Caki2 (cell line): ENCODE results near the gene KHK. TPM values are rescaled to one million over a fixed set of nuclear protein-coding genes. Genes with fewer than 3 reads are reported as not detected.

Experiments
- DNase-seq: peaks from one replicate; pipeline ENCODE4 v3.0.0-alpha.2; 2015; ENCODE audit warnings: low read depth
- in situ Hi-C: cut with HindIII; loops from 2 replicates; pipeline ENCODE4 v1.10.0; 2016; ENCODE audit warnings: low sequenced_read_pairs, low pct_unique_long_range_greater_than_20kb, mixed read lengths
- total RNA-seq: library from RNA; depleted of rRNA; stranded (reverse); fragments of >200 nt; shearing (Covaris generic); gene quantifications from 2 replicates; pipeline ENCODE4 v1.2.3, GENCODE V29; 2014; ENCODE audit warnings: low replicate concordance

The KHK gene
- total RNA-seq, 1 experiment from 2014 or later, result 3.2 TPM

DNA sequence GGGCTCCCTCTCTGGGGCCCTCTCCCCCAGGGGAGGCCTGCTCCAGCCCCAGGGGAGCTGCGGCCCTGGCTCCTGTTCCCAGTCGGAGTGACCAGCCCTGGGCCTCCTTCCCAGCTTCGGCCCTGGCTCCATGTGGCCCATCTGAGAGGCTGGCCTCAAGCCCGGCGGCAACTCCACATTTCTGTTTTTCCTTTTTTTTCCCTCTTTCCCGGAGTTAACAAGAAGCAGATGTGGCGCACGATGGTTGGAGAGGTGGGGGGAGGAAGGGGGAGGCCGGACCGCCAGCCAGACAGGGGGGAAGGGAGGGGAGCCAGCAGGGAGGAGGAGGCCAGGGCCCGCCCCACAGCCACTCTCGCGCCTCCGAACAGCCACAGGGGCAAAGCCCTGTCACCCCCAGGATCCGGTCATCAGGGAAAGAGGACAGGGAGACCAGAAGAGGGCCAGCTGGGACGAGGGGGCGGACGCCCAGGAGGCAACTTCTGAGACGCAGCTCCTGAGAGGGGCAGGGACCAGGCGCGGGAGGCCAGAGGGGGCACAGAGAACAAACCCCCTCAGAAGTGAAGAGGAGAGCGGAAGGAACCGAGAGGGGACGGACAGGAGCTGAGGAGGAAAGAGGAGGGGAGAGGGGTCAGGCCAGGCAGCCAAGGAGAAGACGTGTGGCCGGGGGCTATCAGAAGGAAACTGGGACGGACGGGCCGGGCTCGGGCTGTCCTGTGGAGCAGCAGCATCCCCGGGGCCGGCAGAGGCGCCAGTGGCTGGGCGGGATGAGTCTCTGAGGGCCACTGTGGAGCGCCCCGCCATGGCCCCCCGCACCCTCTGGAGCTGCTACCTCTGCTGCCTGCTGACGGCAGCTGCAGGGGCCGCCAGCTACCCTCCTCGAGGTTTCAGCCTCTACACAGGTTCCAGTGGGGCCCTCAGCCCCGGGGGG is 8.0 kb upstream of the KHK start, which contains the start of gene EMILIN1:
Gene EMILIN1 (plus strand): TSS at position 349 of the 928 bp plus-strand sequence. CDS start 451 bp downstream, at position 800.
- in situ Hi-C loops, result loop anchor here (25.0 kb wide), 1 partner anchor 184 kb away; the partner anchor contains the start of gene SLC30A3
- DNase-seq, result no peak

DNA sequence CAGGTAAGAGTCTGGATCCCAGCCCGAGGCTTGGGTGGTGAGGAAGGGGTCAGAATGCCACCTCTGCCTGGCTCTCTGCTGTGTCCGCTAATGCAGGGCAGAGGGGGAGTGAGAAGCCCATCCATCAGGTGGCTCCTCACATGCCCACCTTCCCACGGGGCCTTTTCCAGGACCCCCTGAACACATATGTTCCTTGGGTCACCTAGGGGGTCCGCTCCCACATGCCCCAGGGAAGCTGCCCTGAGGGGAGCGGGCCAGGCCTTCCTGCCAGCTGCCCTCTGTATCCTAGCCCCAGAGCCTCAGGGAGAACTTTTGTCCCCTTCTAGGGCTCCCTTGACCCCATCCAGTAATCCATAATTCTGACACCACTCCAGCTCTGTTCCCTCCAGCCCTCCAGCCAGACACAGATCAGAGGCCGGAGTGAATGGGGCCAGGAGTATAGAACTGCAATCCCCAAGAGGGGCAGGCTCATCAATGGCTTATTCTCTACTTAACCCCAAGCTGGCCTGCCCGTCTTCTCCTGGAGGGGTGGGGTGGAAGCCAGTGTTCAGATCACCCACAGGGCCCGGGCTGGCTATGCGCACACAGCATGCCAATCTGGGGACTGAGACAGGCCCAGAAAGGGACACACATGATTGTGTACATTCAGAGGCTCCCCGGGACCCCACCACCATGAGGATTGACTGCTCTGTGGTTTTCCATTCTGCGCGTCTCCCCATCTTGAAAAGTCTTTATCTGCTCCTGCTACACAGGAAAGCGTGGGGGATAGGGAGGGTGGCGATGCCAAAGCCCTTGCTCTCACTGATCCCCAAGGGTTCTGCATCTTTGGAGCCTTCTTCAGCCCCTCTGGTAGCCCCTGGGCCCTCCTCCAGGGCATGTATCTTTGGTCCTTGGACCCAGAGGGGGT is 7.1 kb upstream of the KHK start:
- DNase-seq, result no peak
- in situ Hi-C loops, result loop anchor here (25.0 kb wide), 1 partner anchor 183 kb away; the partner anchor contains the start of gene SLC30A3

DNA sequence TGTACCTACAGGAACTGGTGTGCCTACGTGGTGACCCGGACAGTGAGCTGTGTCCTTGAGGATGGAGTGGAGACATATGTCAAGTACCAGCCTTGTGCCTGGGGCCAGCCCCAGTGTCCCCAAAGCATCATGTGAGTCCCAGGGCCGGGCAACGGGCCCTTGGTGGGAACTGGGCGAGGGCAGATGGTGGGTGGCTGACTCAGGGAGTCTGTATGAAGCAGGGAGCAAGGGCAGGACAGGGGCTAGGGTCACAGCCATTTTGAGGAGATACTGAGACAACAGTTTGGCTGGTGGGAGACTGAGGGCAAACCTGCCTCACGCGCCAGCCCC is 6.5 kb upstream of the KHK start:
- no peak for DNase-seq
- in situ Hi-C loops, result loop anchor here (25.0 kb wide), 1 partner anchor 182 kb away; the partner anchor contains the start of gene SLC30A3

DNA sequence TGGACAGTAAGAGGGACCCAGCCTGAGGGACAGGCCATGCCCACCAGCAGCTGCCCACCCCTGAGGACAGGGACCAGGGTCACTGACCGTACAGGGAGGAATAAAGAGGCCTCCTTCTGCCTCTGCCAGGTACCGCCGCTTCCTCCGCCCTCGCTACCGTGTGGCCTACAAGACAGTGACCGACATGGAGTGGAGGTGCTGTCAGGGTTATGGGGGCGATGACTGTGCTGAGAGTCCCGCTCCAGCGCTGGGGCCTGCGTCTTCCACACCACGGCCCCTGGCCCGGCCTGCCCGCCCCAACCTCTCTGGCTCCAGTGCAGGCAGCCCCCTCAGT is 6.0 kb upstream of the KHK start:
- no peak for DNase-seq
- in situ Hi-C loops, result loop anchor here (25.0 kb wide), 1 partner anchor 182 kb away; the partner anchor contains the start of gene SLC30A3

DNA sequence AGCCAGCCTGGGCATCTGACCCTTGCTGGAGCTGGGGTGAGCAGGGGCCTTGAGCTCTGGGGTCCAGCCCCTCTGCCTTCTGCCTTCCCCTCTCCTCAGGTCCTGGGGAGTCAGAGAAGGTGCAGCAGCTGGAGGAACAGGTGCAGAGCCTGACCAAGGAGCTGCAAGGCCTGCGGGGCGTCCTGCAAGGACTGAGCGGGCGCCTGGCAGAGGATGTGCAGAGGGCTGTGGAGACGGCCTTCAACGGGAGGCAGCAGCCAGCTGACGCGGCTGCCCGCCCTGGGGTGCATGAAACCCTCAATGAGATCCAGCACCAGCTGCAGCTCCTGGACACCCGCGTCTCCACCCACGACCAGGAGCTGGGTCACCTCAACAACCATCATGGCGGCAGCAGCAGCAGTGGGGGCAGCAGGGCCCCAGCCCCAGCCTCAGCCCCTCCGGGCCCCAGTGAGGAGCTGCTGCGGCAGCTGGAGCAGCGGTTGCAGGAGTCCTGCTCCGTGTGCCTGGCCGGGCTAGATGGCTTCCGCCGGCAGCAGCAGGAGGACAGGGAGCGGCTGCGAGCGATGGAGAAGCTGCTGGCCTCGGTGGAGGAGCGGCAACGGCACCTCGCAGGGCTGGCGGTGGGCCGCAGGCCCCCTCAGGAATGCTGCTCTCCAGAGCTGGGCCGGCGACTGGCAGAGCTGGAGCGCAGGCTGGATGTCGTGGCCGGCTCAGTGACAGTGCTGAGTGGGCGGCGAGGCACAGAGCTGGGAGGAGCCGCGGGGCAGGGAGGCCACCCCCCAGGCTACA is 4.4 kb upstream of the KHK start:
- no peak for DNase-seq
- in situ Hi-C loops, result loop anchor here (25.0 kb wide), 1 partner anchor 180 kb away; the partner anchor contains the start of gene SLC30A3

DNA sequence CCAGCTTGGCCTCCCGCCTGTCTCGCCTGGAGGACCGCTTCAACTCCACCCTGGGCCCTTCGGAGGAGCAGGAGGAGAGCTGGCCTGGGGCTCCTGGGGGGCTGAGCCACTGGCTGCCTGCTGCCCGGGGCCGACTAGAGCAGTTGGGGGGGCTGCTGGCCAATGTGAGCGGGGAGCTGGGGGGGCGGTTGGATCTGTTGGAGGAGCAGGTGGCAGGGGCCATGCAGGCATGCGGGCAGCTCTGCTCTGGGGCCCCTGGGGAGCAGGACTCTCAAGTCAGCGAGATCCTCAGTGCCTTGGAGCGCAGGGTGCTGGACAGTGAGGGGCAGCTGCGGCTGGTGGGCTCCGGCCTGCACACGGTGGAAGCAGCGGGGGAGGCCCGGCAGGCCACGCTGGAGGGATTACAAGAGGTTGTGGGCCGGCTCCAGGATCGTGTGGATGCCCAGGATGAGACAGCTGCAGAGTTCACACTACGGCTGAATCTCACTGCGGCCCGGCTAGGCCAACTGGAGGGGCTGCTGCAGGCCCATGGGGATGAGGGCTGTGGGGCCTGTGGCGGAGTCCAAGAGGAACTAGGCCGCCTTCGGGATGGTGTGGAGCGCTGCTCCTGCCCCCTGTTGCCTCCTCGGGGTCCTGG is 3.7 kb upstream of the KHK start:
- DNase-seq, result no peak
- in situ Hi-C loops, result loop anchor here (25.0 kb wide), 1 partner anchor 179 kb away; the partner anchor contains the start of gene SLC30A3

DNA sequence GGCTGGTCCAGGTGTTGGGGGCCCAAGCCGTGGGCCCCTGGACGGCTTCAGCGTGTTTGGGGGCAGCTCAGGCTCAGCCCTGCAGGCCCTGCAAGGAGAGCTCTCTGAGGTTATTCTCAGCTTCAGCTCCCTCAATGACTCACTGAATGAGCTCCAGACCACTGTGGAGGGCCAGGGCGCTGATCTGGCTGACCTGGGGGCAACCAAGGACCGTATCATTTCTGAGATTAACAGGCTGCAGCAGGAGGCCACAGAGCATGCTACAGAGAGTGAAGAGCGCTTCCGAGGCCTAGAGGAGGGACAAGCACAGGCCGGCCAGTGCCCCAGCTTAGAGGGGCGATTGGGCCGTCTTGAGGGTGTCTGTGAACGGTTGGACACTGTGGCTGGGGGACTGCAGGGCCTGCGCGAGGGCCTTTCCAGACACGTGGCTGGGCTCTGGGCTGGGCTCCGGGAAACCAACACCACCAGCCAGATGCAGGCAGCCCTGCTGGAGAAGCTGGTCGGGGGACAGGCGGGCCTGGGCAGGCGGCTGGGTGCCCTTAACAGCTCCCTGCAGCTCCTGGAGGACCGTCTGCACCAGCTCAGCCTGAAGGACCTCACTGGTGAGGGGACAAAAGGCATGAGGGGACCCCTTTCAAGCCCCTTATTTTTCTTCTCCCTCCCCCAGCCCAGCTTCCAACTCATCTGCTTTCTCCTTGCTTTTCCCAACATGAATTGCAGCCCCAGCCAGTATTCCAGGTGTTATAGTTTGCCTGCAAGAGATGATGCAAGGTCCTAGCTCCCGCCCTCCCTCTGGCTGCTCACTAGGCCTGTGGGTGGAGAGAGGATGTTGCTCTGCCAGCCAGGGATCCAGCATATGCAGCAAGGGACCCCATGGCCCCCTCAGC is 2.9 kb upstream of the KHK start:
- DNase-seq, result no peak
- in situ Hi-C loops, result loop anchor here (25.0 kb wide), 1 partner anchor 179 kb away; the partner anchor contains the start of gene SLC30A3

DNA sequence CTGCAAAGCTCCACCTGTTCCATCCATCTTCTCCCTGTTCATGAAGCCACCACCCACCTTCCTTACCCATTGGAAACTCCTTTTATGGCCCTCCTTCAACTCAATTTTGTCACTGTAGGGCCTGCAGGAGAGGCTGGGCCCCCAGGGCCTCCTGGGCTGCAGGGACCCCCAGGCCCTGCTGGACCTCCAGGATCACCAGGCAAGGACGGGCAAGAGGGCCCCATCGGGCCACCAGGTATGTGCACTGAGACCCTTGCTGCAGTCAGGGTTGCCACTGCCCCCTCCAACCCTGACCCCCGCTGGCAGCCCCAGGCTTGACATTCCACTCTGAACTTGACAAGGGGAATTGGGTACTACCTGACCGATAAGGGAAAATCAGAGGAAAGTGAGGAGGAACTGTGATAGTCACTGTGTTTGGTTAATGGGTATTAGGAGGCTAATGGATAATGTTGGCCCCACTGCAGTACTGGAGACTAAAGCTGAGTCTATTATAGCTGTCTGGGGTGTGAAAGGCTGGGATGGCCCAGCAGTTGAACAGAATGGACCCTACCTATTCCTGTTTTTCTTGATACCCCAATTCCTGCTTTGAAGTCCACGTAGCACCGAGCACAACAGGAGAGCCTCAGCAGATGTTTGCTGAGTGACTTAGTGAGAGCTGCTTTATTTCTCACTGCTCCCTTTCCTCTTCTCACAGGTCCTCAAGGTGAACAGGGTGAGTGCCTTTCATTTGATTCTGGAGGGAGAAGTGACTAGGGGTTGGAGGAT is 2.1 kb upstream of the KHK start:
- no peak for DNase-seq
- in situ Hi-C loops, result loop anchor here (25.0 kb wide), 1 partner anchor 178 kb away; the partner anchor contains the start of gene SLC30A3

DNA sequence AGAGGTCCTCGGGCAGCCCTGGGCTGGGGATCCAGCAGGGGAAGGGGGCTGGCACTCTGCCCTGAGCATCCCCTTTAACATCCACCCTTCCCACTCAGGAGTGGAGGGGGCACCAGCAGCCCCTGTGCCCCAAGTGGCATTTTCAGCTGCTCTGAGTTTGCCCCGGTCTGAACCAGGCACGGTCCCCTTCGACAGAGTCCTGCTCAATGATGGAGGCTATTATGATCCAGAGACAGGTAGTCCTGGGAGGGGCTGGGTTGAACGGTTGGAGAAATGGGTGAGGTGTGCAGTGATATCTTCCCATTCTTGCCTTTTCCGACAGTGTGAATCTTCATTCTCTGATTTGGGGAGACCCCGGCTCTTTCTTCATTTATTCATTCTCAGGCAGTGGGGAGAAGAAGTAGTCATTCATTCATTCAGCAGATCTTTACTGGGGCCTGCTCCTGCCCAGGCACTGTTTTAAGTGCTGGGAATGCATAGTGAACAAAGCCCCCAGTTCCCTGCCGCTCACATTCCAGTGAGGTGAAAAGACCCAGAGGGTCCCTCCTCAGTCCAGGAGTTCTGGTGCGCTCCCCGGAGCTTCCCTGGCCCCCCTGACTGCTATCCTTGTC is 1.4 kb upstream of the KHK start:
- in situ Hi-C loops, result loop anchor here (25.0 kb wide), 1 partner anchor 177 kb away; the partner anchor contains the start of gene SLC30A3
- DNase-seq, result no peak

DNA sequence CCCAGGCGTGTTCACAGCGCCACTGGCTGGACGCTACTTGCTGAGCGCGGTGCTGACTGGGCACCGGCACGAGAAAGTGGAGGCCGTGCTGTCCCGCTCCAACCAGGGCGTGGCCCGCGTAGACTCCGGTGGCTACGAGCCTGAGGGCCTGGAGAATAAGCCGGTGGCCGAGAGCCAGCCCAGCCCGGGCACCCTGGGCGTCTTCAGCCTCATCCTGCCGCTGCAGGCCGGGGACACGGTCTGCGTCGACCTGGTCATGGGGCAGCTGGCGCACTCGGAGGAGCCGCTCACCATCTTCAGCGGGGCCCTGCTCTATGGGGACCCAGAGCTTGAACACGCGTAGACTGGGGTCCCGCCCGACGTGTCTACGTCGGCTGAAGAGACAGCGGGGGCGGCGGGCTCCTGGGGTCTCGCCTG is 891 bp upstream of the KHK start:
- in situ Hi-C loops, result loop anchor here (25.0 kb wide), 1 partner anchor 177 kb away; the partner anchor contains the start of gene SLC30A3

DNA sequence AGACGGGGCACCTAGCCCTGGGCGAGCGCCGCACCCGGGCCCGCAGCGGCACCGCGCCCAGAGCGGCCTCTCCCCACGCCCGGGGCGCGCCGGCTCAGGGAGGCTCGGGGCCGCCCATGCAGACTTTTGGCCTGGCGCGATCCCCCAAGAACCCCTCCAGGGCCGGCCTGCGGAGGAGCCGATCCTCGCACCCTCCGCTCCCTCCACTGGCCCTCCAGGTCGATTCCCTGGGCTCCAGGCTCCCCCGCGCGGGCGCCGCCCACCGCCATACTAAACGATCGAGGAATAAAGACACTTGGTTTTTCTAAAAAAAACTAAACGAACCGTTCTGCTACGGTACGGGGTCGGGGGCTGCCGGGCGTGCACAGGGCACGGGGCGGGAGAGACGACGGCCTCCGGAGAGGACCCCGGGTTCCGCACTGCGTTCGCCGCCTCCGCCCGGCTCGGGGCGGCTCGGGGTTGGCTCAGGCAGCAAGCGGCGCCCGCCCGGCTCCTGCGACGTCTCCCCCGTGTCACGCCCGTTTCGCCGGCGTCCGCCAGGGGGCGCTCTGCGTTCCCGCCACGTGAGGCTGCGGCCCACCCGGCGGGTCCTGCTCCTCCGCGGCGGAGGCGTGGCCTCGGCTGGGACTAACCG is 365 bp upstream of the KHK start:
- in situ Hi-C loops, result loop anchor here (25.0 kb wide), 1 partner anchor 176 kb away; the partner anchor contains the start of gene SLC30A3
- peak; percentile 90 for DNase-seq

More for the DNA sequence above, 891 bp upstream of the KHK start:
- peak; percentile 77 for DNase-seq

DNA sequence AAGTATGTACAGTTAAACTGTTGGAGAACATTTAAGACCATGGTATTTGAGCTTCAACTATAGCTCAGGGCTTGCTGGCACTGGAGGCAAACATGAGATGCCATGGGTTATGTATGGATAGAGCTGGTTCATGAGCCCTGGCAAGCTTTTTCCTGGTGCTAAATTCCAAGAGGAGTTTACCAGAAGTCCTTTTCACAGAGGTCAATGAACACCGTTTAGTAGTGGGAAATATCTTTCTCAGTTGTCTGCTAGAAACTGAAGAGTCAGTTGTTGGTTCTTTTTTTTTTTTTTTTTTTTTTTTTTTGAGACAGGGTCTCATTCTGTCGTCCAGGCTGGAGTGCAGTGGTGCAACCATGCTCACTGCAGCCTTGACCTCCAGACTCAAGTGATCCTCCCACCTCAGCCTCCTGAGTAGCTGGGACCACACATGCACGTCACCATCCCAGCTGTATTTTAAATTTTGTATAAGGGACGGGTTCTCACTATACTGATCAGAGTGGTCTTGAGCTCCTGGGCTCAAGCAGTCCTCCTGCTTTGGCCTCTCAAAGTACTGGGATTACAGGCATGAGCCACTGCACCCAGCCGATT is 1.3 kb downstream of the KHK start:
- no peak for DNase-seq
- in situ Hi-C loops, result loop anchor here (25.0 kb wide), 1 partner anchor 174 kb away; the partner anchor contains the start of gene SLC30A3

DNA sequence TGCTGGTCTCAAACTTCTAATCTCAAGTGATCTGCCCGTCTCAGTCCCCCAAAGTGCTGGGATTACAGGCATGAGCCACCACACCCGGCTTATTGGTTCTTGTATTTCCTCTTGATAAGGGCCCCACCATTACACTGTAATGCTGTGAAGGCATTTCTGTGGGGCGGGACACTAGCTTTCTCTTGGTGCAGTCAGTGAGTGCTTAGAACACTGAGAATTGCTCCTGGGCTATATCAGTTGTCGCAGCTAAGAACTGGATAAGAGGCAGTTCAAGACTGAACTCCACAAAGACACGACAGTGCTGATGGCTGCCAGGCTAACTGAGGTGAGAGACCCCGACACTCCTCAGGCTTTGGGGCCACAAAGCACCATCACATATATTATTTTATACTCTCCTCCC is 2.1 kb downstream of the KHK start:
- DNase-seq, result no peak
- in situ Hi-C loops, result loop anchor here (25.0 kb wide), 1 partner anchor 174 kb away; the partner anchor contains the start of gene SLC30A3
